HepG2 (cell line): ENCODE results near the gene TBC1D32. TPM values are rescaled to one million over a fixed set of nuclear protein-coding genes. Genes with fewer than 3 reads are reported as not detected.

Experiments
- ATAC-seq: fragments of 200-7000 bp; cut with Tn5 transposase; 3 replicates; pipeline ENCODE4 v1.9.1; 2020; ENCODE audit warnings: mild to moderate bottlenecking, moderate library complexity
- BruUV-seq: library from RNA; stranded (reverse); fragments of 400-500 nt; replicated peaks from 2 replicates; lab custom pipeline; 2021; lab: Mats Ljungman, UMichigan
- CTCF ChIA-PET: fragments of 300-600 bp; formaldehyde crosslinking; extraction: SDS; loops from one replicate; lab custom pipeline; 2021; ENCODE audit warnings: low total read pairs, inconsistent platforms, low intra/inter-chr PET ratio; lab: Yijun Ruan, JAX
- POLR2A ChIA-PET: fragments of 350-600 bp; sonication (Branson Sonifier 250); formaldehyde crosslinking; loops from one replicate; lab custom pipeline; 2020; ENCODE audit warnings: antibody characterized with exemption, inconsistent platforms; lab: Yijun Ruan, JAX
- DNase-seq: peaks from one replicate; pipeline ENCODE4 v3.0.0-alpha.2; 2015; ENCODE audit warnings: low spot score
- FAIRE-seq: peaks from 3 replicates; lab custom pipeline; 2011; peaks lifted over from hg19 to GRCh38; lab: Jason Lieb, UNC
- H2AFZ ChIP-seq: one replicate; pipeline ENCODE4 v1.6.1; 2011; ENCODE audit warnings: low read length, inconsistent platforms
- H3K27ac ChIP-seq: fragments of 300-600 bp; 3 replicates; pipeline ENCODE4 v1.8.0; 2011; ENCODE audit warnings: mixed run types, mild to moderate bottlenecking, mixed read lengths, low read length, inconsistent platforms; ENCODE audit not compliant: insufficient read depth; ENCODE audit errors: extremely low read length
- H3K27me3 ChIP-seq, 2 experiments: fragments of 200-600 bp in 1 of 2; 2 replicates in 1 of 2; 3 replicates in 1 of 2; pipeline versions ENCODE4 v1.6.0 to v1.8.0; 2011; ENCODE audit warnings: low read length in 2 of 2, mild to moderate bottlenecking in 2 of 2, moderate library complexity in 2 of 2, inconsistent platforms in 1 of 2; ENCODE audit not compliant: insufficient read depth in 2 of 2, control insufficient read depth in 1 of 2
- H3K36me3 ChIP-seq, 2 experiments: fragments of 200-600 bp in 1 of 2; replicated peaks in 1 of 2; 2 replicates in 1 of 2; 3 replicates in 1 of 2; pipeline versions ENCODE4 v1.5.1 to v1.8.0; 2011; ENCODE audit warnings: low read length in 2 of 2, inconsistent platforms in 1 of 2; ENCODE audit not compliant: insufficient read depth in 2 of 2, control insufficient read depth in 1 of 2
- H3K4me1 ChIP-seq: 2 replicates; pipeline ENCODE4 v1.5.1; 2012; ENCODE audit warnings: low read length, inconsistent platforms; ENCODE audit not compliant: insufficient read depth
- H3K4me2 ChIP-seq: 2 replicates; pipeline ENCODE4 v1.6.0; 2011; ENCODE audit warnings: low read depth, low read length, inconsistent platforms
- H3K4me3 ChIP-seq, 3 experiments: fragments of 200-600 bp in 1 of 3; sonication (generic), shearing (Covaris generic) in 1 of 3; replicated peaks in 1 of 3; 2 replicates each; pipeline ENCODE4 v1.5.1; 2011 to 2016; ENCODE audit warnings: low read length in 3 of 3, inconsistent platforms in 2 of 3, low read depth in 2 of 3, mild to moderate bottlenecking in 2 of 3, control low read depth in 1 of 3, mixed read lengths in 1 of 3; ENCODE audit not compliant: insufficient read depth in 1 of 3
- H3K79me2 ChIP-seq: one replicate; pipeline ENCODE4 v1.6.1; 2011; ENCODE audit warnings: low read length, inconsistent platforms; ENCODE audit not compliant: insufficient read depth
- H3K9ac ChIP-seq: 2 replicates; pipeline ENCODE4 v1.6.0; 2011; ENCODE audit warnings: mild to moderate bottlenecking, low read depth, low read length, inconsistent platforms; ENCODE audit not compliant: insufficient read depth
- H3K9me3 ChIP-seq: 2 replicates; pipeline ENCODE4 v1.5.1; 2012; ENCODE audit warnings: mild to moderate bottlenecking, low read length
- H4K20me1 ChIP-seq: 2 replicates; pipeline ENCODE4 v1.6.0; 2011; ENCODE audit warnings: inconsistent platforms, mild to moderate bottlenecking, low read length, moderate library complexity; ENCODE audit not compliant: insufficient read depth
- ARID3A ChIP-seq: IDR thresholded peaks from 2 replicates; pipeline ENCODE4 v1.6.1; 2012; ENCODE audit warnings: low read depth, low read length, improper control_type of control experiment
- BORCS8-MEF2B ChIP-seq: sonication (generic); formaldehyde crosslinking; IDR thresholded peaks from 2 replicates; pipeline ENCODE4 v1.8.0; 2022; ENCODE audit warnings: mild to moderate bottlenecking, missing genetic modification reagents
- ELK4 ChIP-seq: sonication (generic); formaldehyde crosslinking; IDR thresholded peaks from 2 replicates; pipeline ENCODE4 v1.9.0; 2021; ENCODE audit warnings: missing genetic modification reagents, borderline replicate concordance
- RARG ChIP-seq: sonication (generic); formaldehyde crosslinking; IDR thresholded peaks from 2 replicates; pipeline ENCODE4 v1.4.0; 2020; ENCODE audit warnings: low read depth, mild to moderate bottlenecking, missing genetic modification reagents
- STAG1 ChIP-seq: sonication (generic); formaldehyde crosslinking; IDR thresholded peaks from 2 replicates; pipeline ENCODE4 v1.4.0; 2020; ENCODE audit warnings: missing genetic modification reagents
- ZNF317 ChIP-seq: sonication (generic); formaldehyde crosslinking; IDR thresholded peaks from 2 replicates; pipeline ENCODE4 v1.5.0; 2020; ENCODE audit warnings: mild to moderate bottlenecking, missing genetic modification reagents
- WGBS: methylation state at CpG from one replicate; pipeline ENCODE4 v1.1.6; 2017; ENCODE audit warnings: low lambda C conversion rate; 5-methylcytosine and 5-hydroxymethylcytosine counted together
- in situ Hi-C: cut with HindIII; loops from 2 replicates; pipeline ENCODE4 v1.10.0; 2017; ENCODE audit warnings: low pct_unique_long_range_greater_than_20kb; ENCODE audit not compliant: extremely low pct_ligation_motif_present
- intact Hi-C: fragments of 100-400 bp; cut with micrococcal nuclease; formaldehyde crosslinking; loops from one replicate; pipeline ENCODE4 v1.10.0; 2022; ENCODE audit not compliant: unreplicated experiment
- polyA plus RNA-seq, 8 experiments: library from polyadenylated mRNA; depleted of rRNA in 3 of 8; stranded (reverse) in 7 of 8; unstranded in 1 of 8; fragments of >200 nt; fragmentation: Illumina TruSeq in 4 of 8; extraction: Trizol in 4 of 8; gene quantifications; 2 replicates each; pipeline versions ENCODE4 v1.2.1 to v1.2.3, GENCODE V29; 2011 to 2016; ENCODE audit warnings: low read depth in 4 of 8, missing spikeins in 1 of 8, mixed read lengths in 1 of 8; ENCODE audit not compliant: insufficient read depth in 1 of 8
- total RNA-seq, 5 experiments: library from RNA; depleted of rRNA; stranded (reverse); fragments of >200 nt; fragmentation: Illumina TruSeq; extraction: Trizol; gene quantifications; 2 replicates each; pipeline ENCODE4 v1.2.3, GENCODE V29; 2016; ENCODE audit warnings: low read depth in 1 of 5

TBC1D32 gene
- total and polyA plus RNA-seq, 2 of the 13 experiments (the other 11 are each of a cell fraction or from before 2014, with no cell fraction given) = 2.0 to 4.8 TPM

DNA sequence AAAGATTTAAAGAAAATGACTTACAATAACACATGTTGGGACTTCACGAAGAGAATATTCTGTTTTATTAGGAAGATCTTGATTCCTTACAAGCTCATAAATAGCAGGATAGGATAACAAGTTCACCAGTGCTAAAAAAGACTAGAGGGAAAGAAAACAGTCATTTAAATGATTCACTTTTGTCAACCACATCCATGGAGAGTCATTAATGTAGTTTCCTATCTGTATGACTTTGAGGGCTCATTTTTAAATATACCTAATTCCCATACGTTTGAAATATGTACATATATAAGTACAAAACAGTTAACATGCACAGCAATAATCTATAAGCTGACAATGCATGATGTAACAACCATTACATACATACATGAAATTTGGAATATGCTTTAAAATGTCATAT lies 111.1 kb downstream of the TBC1D32 start (continued):
- TF ChIP-seq RARG (CRISPR knock-in tag) (no peak), ELK4 (no peak), ARID3A (no peak)

DNA sequence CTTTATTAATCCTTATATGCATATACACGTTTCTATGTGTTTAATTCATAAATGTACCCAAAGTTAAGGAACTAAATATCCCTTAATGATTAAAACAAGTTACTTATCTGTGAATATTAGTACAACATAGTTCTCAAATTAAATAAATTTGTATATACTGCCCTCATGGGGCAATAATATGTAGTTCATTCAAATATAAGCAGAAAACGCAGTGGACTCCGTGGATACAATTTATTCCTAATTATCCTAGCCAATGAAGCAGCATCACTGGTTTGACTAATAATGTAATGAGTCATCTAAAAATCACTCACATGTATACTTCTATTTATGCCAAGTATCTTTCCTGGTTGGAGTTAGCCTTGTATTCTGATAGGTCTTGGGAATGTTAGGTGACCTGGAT lies 111.6 kb downstream of the TBC1D32 start:
- Histone ChIP-seq H3K27me3 (no peaks in the 10 kb centered on the region), H3K36me3 (no peaks in the 10 kb centered on the region), H3K4me1 (no peaks in the 10 kb centered on the region), H4K20me1 (no peaks in the 10 kb centered on the region), H3K9ac (no peak overlapping the region), H3K4me3 (no peak overlapping the region), H2AFZ (no peak overlapping the region), H3K27ac (no peak overlapping the region), H3K9me3 (no peaks in the 10 kb centered on the region), H3K4me2 (no peak overlapping the region), H3K79me2 (no peaks in the 10 kb centered on the region)
- DNase-seq (no peak), ATAC-seq (no peak), FAIRE-seq (no peak)
- BruUV-seq = no TSS peak
- in situ Hi-C loops = loop anchor here (10.0 kb wide), 1 partner anchor 168 kb away; no protein-coding TSS in a partner anchor
- 7% methylated on average over 3 of the region's 3 CpGs for WGBS
- ChIA-PET CTCF (interaction anchor here (1.5 kb wide), 1 partner anchor 168 kb away, joined by 4 read pairs; no protein-coding TSS in a partner anchor), POLR2A (no interaction called here)
- intact Hi-C loops = loop anchor here (2.0 kb wide), 1 partner anchor 168 kb away; no protein-coding TSS in a partner anchor
- TF ChIP-seq BORCS8-MEF2B (no peak), STAG1 (CRISPR knock-in tag) (peak; percentile 33; the same call in 1 of the 2 replicates), ZNF317 (CRISPR knock-in tag) (no peak)
